ENCODE data around the gene LRRN4.

Gene LRRN4

GRCh38 chr20:6030453-6031080 lies 23.3 kb downstream of the LRRN4 start:
- DNase-seq (ENCODE audit: low read depth), result no peak

DNA sequence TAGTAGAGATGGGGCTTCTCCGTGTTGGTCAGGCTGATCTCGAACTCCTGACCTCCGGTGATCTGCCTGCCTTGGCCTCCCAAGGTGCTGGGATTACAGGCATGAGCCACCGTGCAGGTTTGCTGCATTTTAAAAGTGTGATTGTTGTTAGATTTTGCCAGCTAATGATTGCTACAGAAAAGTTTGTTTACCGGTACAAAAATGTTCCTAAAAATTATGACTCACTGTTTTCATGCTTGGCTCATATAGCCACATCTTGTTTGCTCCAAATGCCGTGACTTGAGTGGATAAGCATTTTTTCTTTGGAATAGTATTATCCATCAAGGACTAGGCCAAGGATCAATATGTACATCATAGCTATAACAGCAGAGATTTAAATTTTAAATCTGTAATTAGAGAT lies 24.3 kb downstream of the LRRN4 start:
- no peak for DNase-seq (ENCODE audit: low read depth)

DNA sequence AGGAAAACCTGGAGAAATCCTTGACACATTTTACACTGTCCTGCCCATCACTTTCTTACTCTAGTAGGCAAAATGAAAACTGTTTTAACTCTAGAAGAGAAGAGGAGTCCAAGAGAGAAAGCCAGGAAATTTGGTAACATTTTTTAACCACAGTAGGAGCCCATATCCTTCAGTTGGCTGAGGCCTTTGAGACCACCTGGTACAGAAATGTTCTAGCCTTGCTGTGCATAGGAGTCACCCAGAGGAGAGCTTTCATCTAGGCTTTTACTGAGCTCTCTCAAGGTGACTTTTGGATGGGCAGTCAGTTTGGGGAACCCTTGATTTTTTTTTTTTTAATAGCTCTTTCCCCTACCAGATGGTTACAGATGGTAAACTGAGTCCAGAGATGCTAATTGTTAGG lies 25.0 kb downstream of the LRRN4 start:
- DNase-seq (ENCODE audit: low read depth), result no peak

DNA sequence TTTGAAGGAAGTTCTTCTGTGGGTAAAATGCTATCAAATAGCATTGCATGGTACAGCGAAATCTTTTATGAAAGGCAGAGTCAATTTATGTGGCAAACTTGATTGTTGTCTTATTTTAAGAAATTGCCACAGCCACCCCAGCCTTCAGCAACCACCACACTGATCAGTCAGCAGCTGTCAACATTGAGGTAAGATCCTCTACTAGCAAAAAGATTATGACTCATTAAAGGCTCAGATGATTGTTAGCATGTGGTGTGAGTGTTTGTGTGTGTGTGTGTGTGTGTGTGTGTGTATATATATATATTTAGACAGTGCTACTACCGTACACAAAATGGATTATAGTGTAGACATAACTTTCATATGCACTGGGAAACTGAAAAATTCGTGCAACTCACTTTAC lies 27.8 kb downstream of the LRRN4 start:
- no peak for DNase-seq (ENCODE audit: low read depth)

DNA sequence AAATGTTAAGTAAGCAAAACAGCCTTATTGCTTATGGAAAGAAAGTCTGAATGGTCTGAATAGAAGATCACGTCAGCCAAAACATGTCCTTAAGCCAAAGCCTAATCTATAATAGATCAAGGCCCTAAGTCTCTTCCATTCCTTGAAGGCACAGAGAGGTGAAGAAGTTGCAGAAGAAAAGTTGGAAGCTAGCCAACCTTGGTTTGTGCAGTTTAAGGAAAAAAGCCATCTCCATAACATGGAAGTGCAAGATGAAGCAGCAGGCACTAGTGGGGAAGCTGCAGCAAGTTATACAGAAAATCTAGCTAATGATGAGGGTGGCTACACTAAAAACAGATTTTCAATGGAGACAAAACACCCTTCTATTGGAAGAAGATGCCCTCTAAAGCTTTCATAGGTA lies 29.1 kb downstream of the LRRN4 start:
- DNase-seq (ENCODE audit: low read depth), result no peak

- DNase-seq (ENCODE audit: low read depth), result no peak
Measured at GRCh38 chr20:6017880-6018279, 36.0 kb downstream of the LRRN4 start.

GRCh38 chr20:6017467-6017866 lies 36.4 kb downstream of the LRRN4 start:
- DNase-seq (ENCODE audit: low read depth), result no peak

DNA sequence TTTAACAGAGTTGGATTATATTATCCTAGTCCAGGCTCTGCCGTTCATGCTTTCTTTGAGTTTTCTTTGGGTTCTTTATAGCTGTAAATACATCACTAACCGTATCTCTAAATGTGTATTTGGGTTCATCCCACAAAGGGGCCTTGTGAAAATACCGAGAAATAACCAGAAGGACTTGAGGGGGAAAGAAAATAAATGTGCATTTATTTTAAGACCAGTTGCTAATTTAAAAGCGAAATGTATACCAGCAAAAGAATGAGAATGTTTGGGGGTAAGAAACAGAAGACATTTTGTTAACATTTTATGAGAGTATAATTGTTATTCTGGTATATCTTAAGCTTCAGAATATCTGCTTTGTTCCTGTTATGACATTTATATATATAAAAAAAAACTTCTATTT lies 38.9 kb downstream of the LRRN4 start:
- DNase-seq (ENCODE audit: low read depth), result no peak

GRCh38 chr20:6014017-6014416 lies 39.8 kb downstream of the LRRN4 start:
- no peak for DNase-seq (ENCODE audit: low read depth)

DNA sequence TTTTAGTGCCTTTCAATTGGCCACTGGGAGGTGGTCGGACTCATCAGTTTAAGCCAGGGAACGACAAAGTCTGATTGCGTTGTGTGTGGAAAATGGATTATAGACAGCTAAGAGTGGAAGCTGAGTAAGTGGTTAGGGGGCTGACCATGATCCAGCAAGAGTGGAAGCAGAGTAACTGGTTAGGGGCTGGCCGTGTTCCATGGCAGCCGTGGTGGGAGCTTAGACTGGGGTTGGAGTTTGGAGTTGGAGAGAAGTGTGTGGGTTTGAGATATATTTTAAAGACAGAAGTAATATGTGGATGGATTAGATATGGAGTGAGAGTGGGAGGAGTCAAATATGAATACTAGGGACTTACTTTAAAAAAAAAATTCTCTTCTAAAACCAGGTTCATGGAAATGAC lies 41.7 kb downstream of the LRRN4 start:
- no peak for DNase-seq (ENCODE audit: low read depth)

DNA sequence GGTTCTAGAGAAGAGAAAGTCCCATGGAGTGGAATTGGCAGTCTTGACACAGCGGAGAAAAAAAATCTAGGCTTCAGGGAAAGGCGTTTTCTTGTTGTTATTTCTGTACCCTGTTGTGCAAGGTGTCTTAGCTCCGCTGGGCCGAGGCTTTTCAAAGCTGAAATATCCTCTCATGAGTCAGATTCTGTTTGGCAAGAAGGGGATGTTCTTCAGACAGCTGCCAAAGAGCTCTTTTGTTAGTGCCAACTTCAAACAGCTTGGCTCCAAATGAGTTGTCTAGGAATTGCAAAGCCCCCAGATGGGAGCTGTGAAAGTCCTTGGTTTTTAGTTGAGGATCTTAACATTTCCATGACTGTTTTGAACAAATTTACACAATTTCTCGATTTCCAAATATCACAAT lies 45.6 kb downstream of the LRRN4 start:
- no peak for DNase-seq (ENCODE audit: low read depth)

DNA sequence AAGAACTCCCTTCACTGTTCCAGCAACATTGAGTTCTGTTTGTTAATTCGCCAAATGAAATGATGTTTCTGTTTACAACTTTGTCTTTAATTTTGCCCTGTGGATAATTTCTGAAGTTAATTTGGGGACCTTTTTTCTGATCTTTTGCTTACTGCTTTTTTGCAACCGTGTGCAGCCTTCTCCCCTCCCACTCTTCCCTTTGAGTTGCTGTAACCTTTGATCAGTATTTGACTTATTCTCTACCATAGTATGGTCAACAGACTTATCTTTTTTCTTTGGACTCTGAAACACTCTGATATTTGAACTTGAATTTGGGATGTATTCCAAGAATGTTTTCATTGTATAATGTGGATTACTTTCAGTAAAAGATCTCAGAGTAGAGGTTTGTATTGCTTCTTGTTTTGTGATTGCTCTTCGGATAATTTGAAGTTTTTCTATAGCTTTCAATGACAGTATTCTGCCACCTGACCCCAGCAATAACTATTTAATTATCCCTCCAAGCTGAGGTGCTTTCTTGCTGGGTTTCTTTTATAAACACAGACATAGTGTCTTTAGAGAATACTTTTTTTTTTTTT lies 46.2 kb downstream of the LRRN4 start:
- no peak for DNase-seq (ENCODE audit: low read depth)

- no peak for DNase-seq (ENCODE audit: low read depth)
Measured at GRCh38 chr20:6007094-6007528, 46.7 kb downstream of the LRRN4 start.

- DNase-seq (ENCODE audit: low read depth), result no peak
Measured at GRCh38 chr20:6006603-6006949, 47.3 kb downstream of the LRRN4 start.

- DNase-seq (ENCODE audit: low read depth), result no peak
Measured at GRCh38 chr20:6000871-6001270, 53.0 kb downstream of the LRRN4 start.

DNA sequence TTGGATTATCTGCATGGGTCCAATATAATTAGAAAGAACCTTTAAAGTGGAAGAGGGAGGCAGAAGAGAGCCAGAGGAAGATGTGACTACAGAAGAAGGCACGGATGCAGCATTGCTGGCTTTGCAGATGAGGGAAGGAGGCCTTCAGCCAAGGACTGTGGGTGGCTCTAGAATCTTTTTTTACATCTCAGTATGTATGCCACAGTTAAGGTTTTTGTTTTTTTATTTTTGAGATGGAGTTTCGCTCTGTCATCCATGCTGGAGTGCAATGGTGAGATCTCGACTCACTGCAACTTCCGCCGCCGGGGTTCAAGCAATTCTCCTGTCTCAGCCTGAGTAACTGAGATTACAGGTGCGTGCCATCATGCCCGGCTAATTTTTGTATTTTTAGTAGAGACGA lies 54.1 kb downstream of the LRRN4 start:
- DNase-seq (ENCODE audit: low read depth), result no peak

GRCh38 chr20:5996765-5997164 lies 57.1 kb downstream of the LRRN4 start:
- no peak for DNase-seq (ENCODE audit: low read depth)

GRCh38 chr20:5991623-5992441 lies 62.0 kb downstream of the LRRN4 start:
- no peak for DNase-seq (ENCODE audit: low read depth)

GRCh38 chr20:5990946-5991345 lies 62.9 kb downstream of the LRRN4 start:
- no peak for DNase-seq (ENCODE audit: low read depth)
